ENCODE measurements around the gene AXIN1. TPM values are rescaled to one million over a fixed set of nuclear protein-coding genes. Genes with fewer than 3 reads are reported as not detected.

AXIN1 gene
- total and polyA plus RNA-seq, 2 donors (not counting 1 experiment from before 2014, with no cell fraction given), result 5.1 to 18.7 TPM

DNA sequence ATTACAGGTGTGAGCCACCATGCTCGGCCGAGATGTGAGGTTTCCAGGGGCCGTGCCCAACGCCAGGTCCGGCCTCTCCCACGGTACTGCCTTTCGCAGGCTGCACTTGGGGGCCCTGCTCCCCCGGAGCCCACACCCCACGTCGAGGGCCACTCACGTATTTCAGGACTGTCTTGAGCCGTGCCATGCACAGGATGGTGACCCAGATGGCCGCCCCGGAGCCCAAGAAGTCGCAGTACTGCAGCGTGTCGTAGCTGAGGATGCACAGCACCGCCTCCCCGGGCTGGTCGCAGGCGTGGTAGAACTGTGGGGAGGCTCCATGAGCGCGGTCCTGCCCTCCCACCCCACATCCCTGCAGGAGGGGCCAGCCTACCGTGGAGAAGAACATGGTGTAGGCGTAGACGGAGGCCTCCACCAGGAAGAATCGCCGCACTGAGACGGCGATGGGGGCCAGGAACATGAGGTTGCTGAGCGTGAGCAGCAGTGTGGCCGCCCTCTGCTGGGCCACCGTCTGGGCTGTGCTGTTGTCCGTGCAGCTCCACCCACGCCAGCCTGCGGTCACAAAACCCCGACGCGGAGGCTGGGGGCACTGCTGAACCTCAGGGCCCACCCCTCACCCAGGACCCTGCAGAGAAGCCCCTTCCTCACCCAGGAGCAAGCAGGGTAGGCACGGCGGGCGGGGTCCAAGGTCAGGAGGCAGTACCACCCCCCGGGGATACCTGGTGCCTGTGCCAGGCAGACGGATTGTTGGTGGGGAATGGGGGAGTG lies 21.5 kb upstream of the AXIN1 start:
- DNase-seq (ENCODE audit: low read depth in 2 of 2), result no peak
- H3K4me1 ChIP-seq (ENCODE audit: control insufficient read depth, extremely low read depth, insufficient read depth, low read length), result peaks cover 2% of the 10 kb centered on the region
- H3K4me2 ChIP-seq (ENCODE audit: extremely low read depth, insufficient read depth, low read length), result no peak overlapping the region
- H4K20me1 ChIP-seq (ENCODE audit: control insufficient read depth, extremely low read depth, insufficient read depth, low read length), result no peaks in the 10 kb centered on the region
- no peak overlapping the region for H3K4me3 ChIP-seq (replicated peaks in 1 of 4; ENCODE audit: control extremely low read depth in 1 of 4, insufficient read depth in 1 of 4, low read depth in 3 of 4, low read length in 4 of 4)
- no peaks in the 10 kb centered on the region for H3K27me3 ChIP-seq (ENCODE audit: control insufficient read depth, insufficient read depth, low read length)
- H3K9ac ChIP-seq (ENCODE audit: insufficient read depth, low read length), result no peak overlapping the region
- no peak overlapping the region for H2AFZ ChIP-seq (ENCODE audit: low read length)
- no peak overlapping the region for H3K27ac ChIP-seq (ENCODE audit: insufficient read depth, low read length)
- TF ChIP-seq EZH2 (IDR thresholded peaks at IDR 0.05; ENCODE audit: low read length, missing control alignments), result no peak
- TF ChIP-seq, protein P1, sequence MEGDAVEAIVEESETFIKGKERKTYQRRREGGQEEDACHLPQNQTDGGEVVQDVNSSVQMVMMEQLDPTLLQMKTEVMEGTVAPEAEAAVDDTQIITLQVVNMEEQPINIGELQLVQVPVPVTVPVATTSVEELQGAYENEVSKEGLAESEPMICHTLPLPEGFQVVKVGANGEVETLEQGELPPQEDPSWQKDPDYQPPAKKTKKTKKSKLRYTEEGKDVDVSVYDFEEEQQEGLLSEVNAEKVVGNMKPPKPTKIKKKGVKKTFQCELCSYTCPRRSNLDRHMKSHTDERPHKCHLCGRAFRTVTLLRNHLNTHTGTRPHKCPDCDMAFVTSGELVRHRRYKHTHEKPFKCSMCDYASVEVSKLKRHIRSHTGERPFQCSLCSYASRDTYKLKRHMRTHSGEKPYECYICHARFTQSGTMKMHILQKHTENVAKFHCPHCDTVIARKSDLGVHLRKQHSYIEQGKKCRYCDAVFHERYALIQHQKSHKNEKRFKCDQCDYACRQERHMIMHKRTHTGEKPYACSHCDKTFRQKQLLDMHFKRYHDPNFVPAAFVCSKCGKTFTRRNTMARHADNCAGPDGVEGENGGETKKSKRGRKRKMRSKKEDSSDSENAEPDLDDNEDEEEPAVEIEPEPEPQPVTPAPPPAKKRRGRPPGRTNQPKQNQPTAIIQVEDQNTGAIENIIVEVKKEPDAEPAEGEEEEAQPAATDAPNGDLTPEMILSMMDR (conservative IDR thresholded peaks at IDR 0.05 in 1 of 2, IDR thresholded peaks at IDR 0.05 in 1 of 2; ENCODE audit: low read depth in 1 of 2, low read length in 2 of 2), result no peak
- H3K79me2 ChIP-seq (ENCODE audit: control insufficient read depth, insufficient read depth, low read length), result peaks cover 4% of the 10 kb centered on the region
- H3K9me3 ChIP-seq (ENCODE audit: control insufficient read depth, insufficient read depth, low read depth, low read length), result no peaks in the 10 kb centered on the region
- H3K36me3 ChIP-seq (ENCODE audit: control insufficient read depth, insufficient read depth, low read length), result peaks cover 34% of the 10 kb centered on the region

GRCh38 chr16:373020-373598 lies 20.6 kb upstream of the AXIN1 start:
- peaks cover 39% of the 10 kb centered on the region for H3K36me3 ChIP-seq (ENCODE audit: control insufficient read depth, insufficient read depth, low read length)
- H3K9ac ChIP-seq (ENCODE audit: insufficient read depth, low read length), result no peak overlapping the region
- peaks cover 2% of the 10 kb centered on the region for H3K79me2 ChIP-seq (ENCODE audit: control insufficient read depth, insufficient read depth, low read length)
- H3K4me1 ChIP-seq (ENCODE audit: control insufficient read depth, extremely low read depth, insufficient read depth, low read length), result peaks cover 2% of the 10 kb centered on the region
- H3K4me3 ChIP-seq (replicated peaks in 1 of 4; ENCODE audit: control extremely low read depth in 1 of 4, insufficient read depth in 1 of 4, low read depth in 3 of 4, low read length in 4 of 4), result no peak overlapping the region
- no peak overlapping the region for H2AFZ ChIP-seq (ENCODE audit: low read length)
- DNase-seq (ENCODE audit: low read depth in 2 of 2), result no peak
- H3K4me2 ChIP-seq (ENCODE audit: extremely low read depth, insufficient read depth, low read length), result no peak overlapping the region
- H3K9me3 ChIP-seq (ENCODE audit: control insufficient read depth, insufficient read depth, low read depth, low read length), result no peaks in the 10 kb centered on the region
- TF ChIP-seq EZH2 (IDR thresholded peaks at IDR 0.05; ENCODE audit: low read length, missing control alignments), result no peak
- TF ChIP-seq, protein P1 (conservative IDR thresholded peaks at IDR 0.05 in 1 of 2, IDR thresholded peaks at IDR 0.05 in 1 of 2; ENCODE audit: low read depth in 1 of 2, low read length in 2 of 2), result no peak
- H3K27me3 ChIP-seq (ENCODE audit: control insufficient read depth, insufficient read depth, low read length), result no peaks in the 10 kb centered on the region
- no peak overlapping the region for H3K27ac ChIP-seq (ENCODE audit: insufficient read depth, low read length)
- H4K20me1 ChIP-seq (ENCODE audit: control insufficient read depth, extremely low read depth, insufficient read depth, low read length), result no peaks in the 10 kb centered on the region

DNA sequence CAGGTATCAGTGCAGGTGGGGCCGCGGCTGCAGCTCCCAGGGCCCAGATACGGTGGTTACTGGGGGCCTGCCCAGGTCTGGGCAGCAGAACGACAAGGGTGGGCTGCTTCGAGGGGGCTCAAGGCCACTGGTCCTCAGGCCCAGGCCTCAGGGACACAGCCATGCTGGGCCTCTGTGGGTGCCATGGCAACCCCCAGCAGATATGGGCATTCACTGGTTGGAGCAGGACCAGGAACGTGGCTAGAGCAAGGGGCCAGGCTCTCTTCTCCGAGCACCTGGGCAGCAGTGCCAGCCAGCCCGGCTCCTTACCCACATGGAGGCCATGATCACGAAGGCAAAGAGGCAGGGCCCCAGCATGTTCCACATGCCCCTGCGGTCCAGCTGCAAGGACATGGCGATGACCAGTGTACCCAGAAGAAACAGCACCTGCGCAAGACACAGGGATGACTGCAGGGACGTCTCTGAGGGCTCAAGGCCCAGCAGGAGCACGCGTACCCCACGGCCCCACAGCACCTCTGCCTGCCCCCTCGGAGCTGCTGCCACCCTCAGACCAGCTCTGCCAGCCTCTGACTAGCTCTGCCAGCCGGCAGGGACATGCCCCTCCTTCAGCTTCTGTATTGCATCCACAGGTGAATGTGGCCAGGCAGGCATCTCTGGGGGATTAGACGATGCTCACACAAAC lies 19.9 kb upstream of the AXIN1 start:
- H3K36me3 ChIP-seq (ENCODE audit: control insufficient read depth, insufficient read depth, low read length), result peaks cover 46% of the 10 kb centered on the region
- no peak overlapping the region for H3K27ac ChIP-seq (ENCODE audit: insufficient read depth, low read length)
- DNase-seq (ENCODE audit: low read depth in 2 of 2), result no peak
- H3K4me2 ChIP-seq (ENCODE audit: extremely low read depth, insufficient read depth, low read length), result no peak overlapping the region
- H3K79me2 ChIP-seq (ENCODE audit: control insufficient read depth, insufficient read depth, low read length), result peaks cover 2% of the 10 kb centered on the region
- no peaks in the 10 kb centered on the region for H4K20me1 ChIP-seq (ENCODE audit: control insufficient read depth, extremely low read depth, insufficient read depth, low read length)
- no peak overlapping the region for H3K9ac ChIP-seq (ENCODE audit: insufficient read depth, low read length)
- H3K4me3 ChIP-seq (replicated peaks in 1 of 4; ENCODE audit: control extremely low read depth in 1 of 4, insufficient read depth in 1 of 4, low read depth in 3 of 4, low read length in 4 of 4), result no peak overlapping the region
- H3K4me1 ChIP-seq (ENCODE audit: control insufficient read depth, extremely low read depth, insufficient read depth, low read length), result peaks cover 2% of the 10 kb centered on the region
- no peaks in the 10 kb centered on the region for H3K27me3 ChIP-seq (ENCODE audit: control insufficient read depth, insufficient read depth, low read length)
- H2AFZ ChIP-seq (ENCODE audit: low read length), result no peak overlapping the region
- TF ChIP-seq, protein P1 (conservative IDR thresholded peaks at IDR 0.05 in 1 of 2, IDR thresholded peaks at IDR 0.05 in 1 of 2; ENCODE audit: low read depth in 1 of 2, low read length in 2 of 2), result no peak
- no peak for TF ChIP-seq EZH2 (IDR thresholded peaks at IDR 0.05; ENCODE audit: low read length, missing control alignments)
- no peaks in the 10 kb centered on the region for H3K9me3 ChIP-seq (ENCODE audit: control insufficient read depth, insufficient read depth, low read depth, low read length)
